Activated T-cell treated with anti-CD3 and anti-CD28 coated beads, Interleukin-2, amount 50 U/mL, for 48 hours (primary cell): Measurements from ENCODE around the gene DNAH9.

Experiments
- DNase-seq, 2 experiments: peaks; one replicate each; pipeline ENCODE4 v3.0.0-alpha.2; 2020

The DNAH9 gene, protein sequence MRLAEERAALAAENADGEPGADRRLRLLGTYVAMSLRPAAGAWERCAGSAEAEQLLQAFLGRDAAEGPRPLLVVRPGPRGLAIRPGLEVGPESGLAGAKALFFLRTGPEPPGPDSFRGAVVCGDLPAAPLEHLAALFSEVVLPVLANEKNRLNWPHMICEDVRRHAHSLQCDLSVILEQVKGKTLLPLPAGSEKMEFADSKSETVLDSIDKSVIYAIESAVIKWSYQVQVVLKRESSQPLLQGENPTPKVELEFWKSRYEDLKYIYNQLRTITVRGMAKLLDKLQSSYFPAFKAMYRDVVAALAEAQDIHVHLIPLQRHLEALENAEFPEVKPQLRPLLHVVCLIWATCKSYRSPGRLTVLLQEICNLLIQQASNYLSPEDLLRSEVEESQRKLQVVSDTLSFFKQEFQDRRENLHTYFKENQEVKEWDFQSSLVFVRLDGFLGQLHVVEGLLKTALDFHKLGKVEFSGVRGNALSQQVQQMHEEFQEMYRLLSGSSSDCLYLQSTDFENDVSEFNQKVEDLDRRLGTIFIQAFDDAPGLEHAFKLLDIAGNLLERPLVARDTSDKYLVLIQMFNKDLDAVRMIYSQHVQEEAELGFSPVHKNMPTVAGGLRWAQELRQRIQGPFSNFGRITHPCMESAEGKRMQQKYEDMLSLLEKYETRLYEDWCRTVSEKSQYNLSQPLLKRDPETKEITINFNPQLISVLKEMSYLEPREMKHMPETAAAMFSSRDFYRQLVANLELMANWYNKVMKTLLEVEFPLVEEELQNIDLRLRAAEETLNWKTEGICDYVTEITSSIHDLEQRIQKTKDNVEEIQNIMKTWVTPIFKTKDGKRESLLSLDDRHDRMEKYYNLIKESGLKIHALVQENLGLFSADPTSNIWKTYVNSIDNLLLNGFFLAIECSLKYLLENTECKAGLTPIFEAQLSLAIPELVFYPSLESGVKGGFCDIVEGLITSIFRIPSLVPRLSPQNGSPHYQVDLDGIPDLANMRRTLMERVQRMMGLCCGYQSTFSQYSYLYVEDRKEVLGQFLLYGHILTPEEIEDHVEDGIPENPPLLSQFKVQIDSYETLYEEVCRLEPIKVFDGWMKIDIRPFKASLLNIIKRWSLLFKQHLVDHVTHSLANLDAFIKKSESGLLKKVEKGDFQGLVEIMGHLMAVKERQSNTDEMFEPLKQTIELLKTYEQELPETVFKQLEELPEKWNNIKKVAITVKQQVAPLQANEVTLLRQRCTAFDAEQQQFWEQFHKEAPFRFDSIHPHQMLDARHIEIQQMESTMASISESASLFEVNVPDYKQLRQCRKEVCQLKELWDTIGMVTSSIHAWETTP (N-terminal part only)

DNA sequence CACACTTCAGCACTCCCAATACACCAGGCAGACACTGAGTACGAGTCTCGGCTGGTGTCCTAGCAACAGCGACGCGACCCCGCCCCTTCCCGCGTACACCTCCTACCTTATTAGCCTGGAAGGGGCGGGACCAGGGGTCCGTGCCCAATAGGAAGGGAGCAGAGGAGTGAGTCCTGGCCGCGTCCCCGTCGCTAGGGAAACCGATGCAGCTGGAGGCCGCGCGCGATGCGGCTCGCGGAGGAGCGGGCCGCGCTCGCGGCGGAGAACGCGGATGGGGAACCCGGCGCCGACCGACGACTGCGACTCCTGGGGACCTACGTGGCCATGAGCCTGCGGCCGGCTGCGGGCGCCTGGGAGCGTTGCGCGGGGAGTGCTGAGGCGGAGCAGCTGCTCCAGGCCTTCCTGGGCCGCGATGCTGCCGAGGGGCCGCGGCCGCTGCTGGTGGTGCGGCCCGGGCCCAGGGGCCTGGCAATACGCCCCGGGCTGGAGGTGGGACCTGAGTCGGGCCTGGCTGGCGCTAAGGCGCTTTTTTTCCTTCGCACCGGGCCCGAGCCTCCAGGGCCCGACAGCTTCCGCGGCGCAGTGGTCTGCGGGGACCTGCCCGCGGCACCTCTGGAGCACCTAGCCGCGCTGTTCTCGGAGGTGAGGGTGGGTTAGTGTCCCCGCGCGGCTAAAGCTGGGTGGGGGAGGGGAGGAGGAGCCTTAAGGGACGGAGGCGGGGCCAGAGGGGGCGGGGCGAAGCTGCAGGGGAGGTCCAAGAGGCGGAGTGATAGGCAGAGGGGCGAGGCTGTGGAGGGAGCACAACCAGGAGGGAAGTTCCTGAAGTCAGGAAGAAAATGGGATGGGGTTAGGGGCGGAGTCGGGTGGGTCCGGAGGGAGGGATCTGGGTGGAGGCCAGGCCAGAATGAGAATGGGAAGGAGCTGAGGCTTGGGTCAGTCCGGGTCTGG lies at the start of gene DNAH9:
DNAH9 (plus strand) TSS at position 197 of the 948 bp plus-strand sequence; CDS start at position 226, 29 bp downstream.
- DNase-seq = peak; percentile 33 to 52

DNA sequence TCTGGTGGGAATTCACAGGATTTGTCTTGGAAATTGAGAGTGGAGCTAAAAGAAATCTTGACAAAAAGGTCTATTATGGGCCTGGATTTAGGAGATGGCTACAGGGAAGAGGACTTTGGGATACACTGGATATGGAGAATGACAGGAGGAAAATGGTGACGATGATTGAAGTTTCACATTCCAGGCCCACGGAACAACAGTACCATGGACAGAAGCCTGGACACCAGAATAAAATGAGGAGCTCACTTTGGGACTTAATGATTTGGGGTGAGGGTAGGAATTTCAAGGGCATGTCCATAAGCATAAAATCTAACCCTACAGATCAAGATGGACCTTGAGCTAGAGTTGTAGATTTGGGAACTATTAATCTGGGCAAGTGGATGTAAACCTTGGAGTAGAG lies 47.8 kb upstream of the DNAH9 start:
- DNase-seq = no peak

DNA sequence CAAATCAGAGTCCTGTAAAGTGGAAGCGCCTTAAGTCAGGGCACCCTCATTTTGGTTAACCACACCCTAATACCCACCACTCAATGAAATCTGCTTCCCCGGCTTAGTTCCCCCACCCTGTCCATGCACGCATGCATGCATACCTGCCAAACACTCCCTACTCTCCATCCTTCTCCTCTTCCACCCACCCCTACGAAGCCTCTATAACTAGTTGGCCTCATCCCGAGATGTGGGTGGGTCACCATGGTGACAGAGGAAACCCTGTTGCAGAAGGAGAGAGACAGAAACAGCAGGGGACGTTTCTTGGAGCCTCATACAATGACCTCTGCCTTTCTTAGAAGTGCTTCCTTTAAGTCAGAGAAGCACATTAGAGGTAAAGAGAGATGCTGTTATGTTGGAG lies 46.8 kb upstream of the DNAH9 start:
- DNase-seq = no peak

DNA sequence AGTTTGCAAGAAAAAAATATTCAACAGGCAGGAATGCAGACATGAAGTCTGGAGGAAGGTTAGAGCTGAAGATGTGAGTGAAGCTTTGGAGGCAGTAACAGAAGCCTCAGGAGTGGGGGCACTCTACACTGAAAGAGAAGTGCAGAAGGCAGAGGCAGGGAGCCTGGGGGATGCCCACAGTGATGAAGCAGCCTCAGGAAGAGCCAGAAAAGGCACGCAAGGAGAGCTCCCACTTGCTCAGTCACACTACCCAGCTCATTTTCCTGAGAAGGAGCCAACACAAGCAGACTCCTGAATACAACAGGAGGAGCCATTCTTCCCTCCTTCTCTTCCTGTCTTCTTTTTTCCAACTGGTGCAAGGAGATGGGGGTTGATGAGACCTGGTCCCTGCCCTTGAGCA lies 45.1 kb upstream of the DNAH9 start:
- DNase-seq = no peak

DNA sequence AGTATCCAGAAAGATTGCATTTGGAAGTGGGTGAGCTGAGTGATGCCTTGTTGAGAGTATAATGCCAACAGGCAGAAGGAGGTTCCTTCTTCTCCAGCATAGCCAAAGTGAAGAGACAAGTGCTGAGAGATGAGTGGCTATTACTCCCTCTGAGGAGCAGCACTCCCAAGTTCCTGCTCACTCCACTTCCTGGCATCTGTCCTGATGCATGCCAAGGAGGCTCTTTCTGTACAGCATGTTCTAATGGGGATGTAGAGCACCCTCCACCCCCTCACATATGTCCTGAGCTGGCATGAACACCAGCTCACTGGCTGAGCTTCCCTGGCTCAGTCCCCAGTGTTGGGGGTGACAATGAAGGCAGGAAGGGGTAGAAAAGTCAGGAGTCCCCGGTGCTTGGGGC lies 44.2 kb upstream of the DNAH9 start:
- DNase-seq = no peak

DNA sequence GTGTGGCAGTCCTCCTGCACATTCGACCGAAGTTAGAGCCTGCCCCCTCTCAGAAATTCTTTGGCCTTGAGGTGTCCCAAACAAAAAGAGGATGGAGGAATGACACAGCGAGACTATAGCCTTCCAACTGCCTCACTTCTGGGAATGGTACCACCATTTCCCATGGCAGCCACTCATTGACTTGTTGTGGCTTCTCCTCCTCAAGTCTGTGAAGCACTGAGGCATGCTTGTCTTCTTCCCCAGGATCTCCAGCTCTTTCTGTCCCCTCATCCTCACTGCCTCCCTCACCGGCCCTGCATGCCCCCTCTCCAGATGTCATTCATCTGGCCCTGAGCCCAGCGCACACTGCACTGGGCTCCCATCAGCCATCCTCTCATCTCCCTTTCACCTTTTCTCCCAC lies 43.7 kb upstream of the DNAH9 start:
- no peak for DNase-seq

DNA sequence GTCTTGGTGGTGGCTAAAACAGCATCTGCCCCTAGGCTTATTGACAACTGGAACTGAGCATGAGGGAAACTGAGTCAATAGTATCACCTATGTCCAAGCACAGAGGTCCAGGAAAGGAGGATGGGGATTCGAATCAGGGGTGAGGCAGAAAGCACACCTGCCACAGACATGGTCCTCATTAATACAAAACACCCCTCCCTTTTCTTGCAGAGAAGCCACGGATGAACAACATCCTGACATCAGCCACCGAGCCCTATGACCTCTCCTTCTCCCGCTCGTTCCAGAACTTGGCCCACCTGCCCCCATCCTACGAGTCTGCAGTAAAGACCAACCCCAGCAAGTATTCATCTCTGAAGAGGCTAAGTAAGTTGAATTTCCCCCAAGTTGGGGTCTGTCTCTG lies 42.7 kb upstream of the DNAH9 start:
- DNase-seq = no peak

DNA sequence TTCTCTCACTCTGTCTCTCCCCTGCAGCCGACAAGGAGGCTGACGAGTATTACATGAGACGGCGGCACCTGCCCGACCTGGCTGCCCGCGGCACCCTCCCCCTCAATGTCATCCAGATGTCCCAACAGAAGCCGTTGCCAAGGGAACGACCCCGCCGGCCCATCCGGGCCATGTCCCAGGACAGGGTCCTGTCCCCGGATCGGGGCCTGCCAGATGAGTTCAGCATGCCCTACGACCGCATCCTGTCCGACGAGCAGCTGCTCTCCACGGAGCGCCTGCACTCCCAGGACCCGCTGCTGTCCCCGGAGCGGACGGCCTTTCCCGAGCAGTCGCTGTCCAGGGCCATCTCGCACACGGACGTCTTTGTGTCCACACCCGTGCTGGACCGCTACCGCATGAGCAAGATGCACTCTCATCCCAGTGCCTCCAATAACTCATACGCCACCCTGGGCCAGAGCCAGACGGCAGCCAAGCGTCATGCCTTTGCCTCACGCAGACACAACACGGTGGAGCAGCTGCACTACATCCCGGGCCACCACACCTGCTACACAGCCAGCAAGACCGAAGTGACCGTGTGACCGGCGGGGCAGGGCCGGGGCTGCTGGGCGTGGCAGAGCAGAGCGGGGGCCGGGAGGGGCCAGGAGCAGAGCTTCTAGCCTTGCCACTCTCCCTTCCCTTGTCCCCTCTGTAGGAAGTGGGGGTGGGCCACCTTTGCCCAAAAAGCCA lies 40.4 kb upstream of the DNAH9 start:
- no peak for DNase-seq

DNA sequence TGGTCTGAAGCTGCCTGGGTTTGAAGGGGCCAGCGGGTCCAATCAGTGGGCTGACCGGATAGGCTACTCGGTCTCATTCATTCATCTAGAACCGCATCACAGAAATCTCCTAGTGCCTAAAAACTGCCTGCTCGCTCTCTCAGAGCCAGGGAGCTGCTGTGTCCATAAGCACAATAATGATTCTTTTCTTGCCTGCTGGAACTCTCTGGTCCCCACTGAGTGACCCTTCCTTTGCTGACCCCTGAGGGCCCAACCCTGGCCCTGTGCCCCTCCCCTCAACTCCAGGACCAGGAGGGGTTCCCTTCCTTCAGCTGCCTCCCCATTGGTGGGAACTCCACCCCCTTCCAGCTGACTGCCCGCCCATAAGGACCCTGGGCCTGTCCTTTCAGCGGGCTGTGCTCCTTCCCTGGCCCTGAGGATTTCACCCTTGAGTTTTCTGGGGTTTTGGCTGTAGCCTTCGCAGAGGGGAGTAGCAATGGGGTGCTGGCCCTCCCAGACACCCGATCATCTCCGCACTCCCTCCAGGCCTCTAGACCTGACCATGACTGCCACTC lies 39.5 kb upstream of the DNAH9 start:
- DNase-seq = no peak

DNA sequence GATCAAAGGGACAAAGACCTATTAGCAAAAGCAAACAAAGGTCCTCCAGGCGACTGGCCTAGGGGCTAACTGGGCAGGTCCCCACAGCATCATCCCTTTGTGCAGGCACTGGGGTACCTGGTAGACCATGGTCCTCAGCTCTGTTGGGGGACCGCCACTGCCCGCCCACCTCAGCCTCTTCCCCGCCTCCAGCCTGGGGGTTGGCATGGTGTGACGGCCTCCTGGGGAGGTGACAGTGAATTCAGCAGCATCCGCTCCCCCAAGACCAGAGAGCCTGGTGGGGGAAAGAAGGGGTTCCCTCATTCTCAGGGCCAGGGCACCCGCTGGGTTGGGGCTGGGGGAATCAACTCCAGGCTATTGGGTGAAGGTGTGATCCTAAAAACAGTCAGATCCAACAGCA lies 38.7 kb upstream of the DNAH9 start:
- DNase-seq = no peak

DNA sequence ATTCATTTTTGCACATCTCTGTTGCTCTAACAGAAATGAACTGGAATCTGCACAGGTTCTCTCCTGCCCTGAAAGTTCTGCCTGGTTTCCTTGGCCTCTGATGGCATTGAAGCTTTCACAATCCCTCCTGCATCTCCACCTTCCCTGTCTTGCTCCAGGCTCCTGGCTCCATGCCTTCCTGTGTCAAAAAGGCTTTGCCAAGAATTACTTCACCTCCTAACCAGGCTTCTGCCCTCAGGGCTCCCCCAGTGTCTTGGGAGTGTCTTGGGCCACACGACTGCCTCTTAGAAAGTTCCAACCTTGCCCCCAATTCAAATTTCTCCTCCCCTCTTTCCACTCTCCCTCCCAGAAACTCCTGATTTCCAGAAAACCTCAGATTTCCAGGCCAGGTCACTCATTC lies 37.0 kb upstream of the DNAH9 start:
- no peak for DNase-seq

DNA sequence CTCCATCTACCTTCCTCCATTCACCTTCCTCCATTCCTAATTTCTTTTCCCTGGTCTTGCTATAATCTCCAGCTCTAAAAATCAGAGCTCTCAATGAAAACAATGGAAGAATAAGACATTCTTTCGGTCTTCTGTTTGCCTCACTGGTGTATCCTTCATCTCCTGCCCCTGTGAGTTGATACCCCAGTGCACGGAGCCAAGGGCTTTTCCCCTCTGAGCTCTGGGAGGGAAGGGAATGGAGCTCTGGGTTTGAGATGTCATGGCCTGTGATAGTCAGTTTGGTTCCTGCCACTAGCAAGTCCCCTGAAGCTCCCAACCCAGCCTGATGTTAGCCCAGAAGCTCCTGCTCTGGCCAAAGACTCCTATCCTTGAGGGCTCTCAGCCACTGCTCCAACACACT lies 36.6 kb upstream of the DNAH9 start:
- no peak for DNase-seq

DNA sequence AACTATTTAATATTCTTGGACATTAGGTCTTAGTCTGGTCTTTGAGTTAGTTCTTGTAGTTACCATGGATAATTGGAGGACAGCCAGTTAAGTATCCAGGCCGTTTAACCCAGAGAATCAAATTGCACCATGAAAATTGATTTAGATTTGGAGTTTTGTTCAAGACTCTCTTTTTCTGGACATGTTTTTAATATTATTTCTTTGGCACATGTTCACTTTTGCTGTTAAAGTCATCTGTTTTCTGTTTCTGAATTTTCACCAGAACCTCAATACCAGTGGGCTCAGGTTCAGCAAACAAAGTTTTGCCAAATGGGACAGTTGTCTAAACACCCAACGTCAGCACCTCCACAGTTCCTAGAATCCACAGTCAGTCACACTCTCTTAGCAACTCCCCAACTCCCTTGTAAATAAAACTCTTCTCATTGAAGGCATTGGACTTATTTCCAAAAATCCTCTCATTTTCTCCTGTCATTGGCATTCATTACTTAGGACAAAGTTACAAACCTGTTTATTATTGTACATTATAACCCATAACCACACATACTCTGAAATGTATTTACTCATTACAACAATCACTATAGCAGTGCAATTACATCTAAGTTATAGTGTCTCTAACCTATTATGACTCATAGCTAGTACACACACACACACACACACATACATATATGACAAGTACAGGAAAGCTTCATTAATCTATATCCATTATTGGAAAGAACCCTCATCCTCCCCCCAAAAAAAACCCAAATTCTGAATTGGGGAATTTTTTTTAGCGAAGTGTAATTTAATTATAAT lies 33.5 kb upstream of the DNAH9 start:
- no peak for DNase-seq

DNA sequence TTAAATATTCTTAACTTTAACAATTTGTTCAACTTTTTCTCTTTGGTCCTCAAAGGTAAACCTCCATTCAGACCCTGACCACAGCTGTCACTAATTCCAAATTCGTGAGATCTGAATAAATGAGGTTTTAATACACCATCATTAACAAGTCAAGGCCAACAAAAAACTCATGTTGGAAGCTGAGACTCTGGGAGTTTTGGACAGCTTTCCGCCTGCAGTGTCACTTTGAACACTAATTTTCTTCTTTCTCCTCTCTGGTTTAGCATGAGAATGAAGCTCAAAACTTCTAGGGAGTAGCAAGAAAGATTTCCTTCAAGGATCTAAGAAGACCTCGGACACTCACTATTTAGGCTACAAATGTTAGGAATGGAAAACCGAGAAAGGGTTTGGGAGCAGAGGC lies 32.7 kb upstream of the DNAH9 start:
- DNase-seq = no peak

DNA sequence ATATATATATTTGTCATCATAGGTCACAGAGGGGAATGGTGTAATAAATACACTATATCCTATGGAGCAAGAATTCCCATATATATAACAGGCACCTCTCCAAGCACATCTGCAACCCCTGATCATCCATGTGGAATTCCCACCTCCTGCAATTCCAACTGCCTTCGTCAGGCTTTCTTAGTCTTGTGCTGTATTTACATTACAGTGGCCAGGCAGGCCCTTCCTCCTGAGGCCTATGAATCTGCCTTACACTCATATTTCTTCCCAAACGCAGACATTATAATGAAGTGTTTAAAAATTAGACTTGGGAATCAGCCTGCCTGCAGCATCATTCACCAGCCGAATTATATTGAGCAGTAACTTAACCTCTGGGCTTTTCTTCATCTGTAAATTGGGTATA lies 19.3 kb upstream of the DNAH9 start:
- no peak for DNase-seq

DNA sequence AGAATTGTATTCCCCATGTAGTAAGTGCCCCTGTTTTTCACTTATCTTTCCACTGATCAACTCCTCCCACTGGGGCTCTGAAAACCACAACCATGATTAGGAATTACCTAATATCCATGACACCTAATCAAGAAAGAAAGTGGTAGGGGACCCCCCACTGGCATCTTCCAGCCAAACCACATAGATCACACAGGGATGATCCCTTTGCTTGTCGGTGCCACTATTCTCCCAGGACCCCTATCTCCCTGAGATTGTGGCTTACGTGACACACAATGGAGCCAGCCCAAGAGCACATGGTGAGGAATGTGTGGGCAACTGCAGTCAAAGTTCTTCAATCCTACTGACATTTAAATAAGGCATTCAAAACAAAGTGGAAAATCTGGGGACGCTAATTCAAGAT lies 17.6 kb upstream of the DNAH9 start:
- no peak for DNase-seq

DNA sequence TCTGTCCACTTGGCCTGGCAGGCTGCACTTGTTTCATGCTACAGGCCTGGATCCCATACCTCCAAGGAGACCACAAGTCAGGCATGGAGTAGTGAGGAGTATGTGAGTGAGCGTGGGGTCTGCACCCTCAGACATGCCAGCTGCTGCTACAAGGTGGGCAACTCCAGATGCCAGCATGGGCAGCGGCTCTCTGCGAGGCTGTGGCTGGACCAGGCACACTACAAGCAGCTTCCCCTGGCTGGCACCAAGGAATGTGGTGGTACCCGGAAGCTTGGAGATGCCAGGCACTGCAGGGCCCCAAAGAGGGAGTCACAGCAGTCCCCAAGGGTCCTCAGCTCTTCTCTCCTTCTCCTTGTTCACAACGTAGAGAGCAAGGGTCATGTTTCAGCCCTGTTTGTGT lies 16.1 kb upstream of the DNAH9 start:
- no peak for DNase-seq

DNA sequence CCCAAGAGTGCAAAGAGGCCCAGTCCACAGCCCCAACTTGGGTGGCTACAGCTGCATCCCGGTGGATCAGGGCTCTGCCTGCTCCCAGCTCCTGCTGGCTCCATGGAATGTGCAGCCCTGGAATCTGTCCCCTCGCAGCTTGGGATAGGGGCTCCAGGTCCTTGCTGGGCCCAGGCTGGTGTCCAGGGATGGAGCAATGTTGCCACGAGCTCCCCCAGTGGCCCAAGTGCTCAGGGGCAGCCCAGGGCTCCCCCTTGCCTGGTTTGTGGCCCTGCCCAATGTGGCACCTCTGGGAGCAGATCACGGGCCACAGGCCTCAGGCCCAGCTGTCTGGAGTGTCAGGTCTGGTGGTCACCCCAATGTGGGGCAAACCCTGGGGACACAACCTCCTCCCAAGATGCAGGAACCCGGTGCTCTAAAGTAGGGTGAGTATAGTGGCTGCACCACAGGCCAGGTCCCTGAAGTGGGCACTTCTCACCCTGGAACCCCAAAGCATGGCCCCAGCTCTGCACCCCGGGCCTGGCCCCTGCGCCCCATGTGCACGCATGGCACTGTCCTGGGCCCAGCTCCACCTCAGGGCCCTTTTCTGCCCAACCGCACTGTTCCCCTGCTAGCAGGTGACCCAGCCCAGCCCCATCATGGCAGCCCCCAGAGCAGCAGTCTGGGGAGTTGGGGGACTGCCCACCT lies 14.8 kb upstream of the DNAH9 start:
- no peak for DNase-seq

DNA sequence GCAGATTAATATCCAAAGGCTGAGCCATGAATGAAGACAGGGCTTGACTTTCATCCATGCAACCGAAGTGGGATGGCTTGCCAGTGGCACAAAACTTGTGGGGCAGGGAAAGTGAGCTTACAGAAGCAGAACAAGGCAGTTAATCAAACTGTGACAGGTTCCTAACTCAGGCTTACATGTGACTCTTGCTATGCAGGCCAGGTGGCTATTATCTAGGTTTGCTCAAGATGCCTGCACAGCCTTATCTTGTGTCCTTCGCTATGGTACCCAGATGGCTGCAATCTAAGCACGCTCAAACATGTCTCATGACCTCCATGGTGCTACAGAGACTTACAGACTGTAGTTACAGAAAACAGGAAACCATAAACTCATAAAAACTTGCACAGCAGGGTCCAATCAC lies 8.6 kb upstream of the DNAH9 start:
- no peak for DNase-seq

DNA sequence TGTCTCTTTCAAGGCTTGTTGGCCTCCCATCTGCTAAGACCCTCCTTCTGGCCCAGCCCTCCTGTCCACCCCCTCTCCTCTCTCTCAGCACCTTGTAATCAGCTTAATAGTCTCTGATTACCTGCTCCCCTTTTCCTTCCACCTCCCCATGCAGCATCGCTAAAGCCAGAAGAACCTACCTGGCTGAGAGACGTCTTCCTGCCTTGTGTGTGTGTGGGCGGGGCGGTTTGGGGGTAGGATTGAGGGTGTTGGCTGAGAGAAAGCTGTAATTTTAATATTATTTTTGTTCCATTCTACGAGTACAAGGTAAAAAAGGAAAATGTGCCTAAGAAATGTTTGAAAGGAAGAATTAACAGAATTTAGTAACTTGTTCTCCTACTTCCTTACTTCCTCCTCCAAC lies 3.4 kb downstream of the DNAH9 start:
- DNase-seq = no peak
